Measurements from ENCODE around the gene GJB2.

DNA sequence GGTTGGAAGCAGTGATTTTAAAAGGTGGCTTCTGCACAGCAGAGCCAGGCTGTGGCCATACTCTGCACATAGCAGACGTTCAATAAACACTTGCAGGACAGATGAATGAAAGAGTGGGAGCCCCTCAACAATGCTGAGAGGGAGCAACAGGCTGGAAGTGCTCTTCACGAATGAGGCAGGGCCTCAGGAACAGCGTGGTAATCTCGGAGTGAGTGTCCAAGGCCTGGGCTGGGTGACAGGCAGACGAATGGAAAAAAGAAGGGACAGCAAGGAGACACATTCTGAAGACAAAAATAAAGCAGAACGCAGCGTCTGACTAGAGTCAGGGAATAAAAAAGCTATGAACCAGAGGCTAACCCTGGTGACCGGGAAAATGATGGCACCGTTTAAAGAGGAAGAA lies 43.0 kb downstream of the GJB2 start:
- no peak for TF ChIP-seq POLR2A (IDR thresholded peaks at IDR 0.05; ENCODE audit: low read depth, low read length)
- no peak for TF ChIP-seq TAF1 (IDR thresholded peaks at IDR 0.05; ENCODE audit: borderline replicate concordance, low read depth, low read length)

All from GM12892 (cell line).